Cardiac muscle cell (in vitro differentiated cells and primary cell): ENCODE data around the gene TRPV5. TPM values are rescaled to one million over a fixed set of nuclear protein-coding genes. Genes with fewer than 3 reads are reported as not detected.

Experiments
- DNase-seq, 2 donors: peaks; one replicate each; pipeline versions ENCODE4 v3.0.0 to v3.0.0-alpha.2; 2010 to 2017; ENCODE audit warnings: low read depth in 1 of 2, low spot score in 1 of 2
- H3K27ac ChIP-seq: fragments of 200-600 bp; sonication (generic); 2 replicates; pipeline ENCODE4 v1.5.1; 2016
- H3K27me3 ChIP-seq: fragments of 200-600 bp; sonication (generic); 2 replicates; pipeline ENCODE4 v1.6.0; 2016; ENCODE audit warnings: control low read depth
- H3K36me3 ChIP-seq: fragments of 200-600 bp; sonication (generic); 2 replicates; pipeline ENCODE4 v1.5.1; 2016; ENCODE audit warnings: control low read depth
- H3K4me1 ChIP-seq: fragments of 200-600 bp; sonication (generic); 2 replicates; pipeline ENCODE4 v1.8.1; 2017; ENCODE audit warnings: low read depth, mild to moderate bottlenecking, mixed run types
- H3K4me3 ChIP-seq: fragments of 200-600 bp; sonication (generic); 2 replicates; pipeline ENCODE4 v1.5.1; 2016; ENCODE audit warnings: mild to moderate bottlenecking
- H3K9me3 ChIP-seq: fragments of 200-600 bp; sonication (generic); 2 replicates; pipeline ENCODE4 v1.5.1; 2017; ENCODE audit warnings: low read depth, mild to moderate bottlenecking, control low read depth
- polyA plus RNA-seq: library from polyadenylated mRNA; unstranded; fragments of >200 nt; fragmentation: Nextera tagmentation; extraction: Ambion mirVana; gene quantifications from 2 replicates; pipeline ENCODE4 v1.2.1, GENCODE V29; 2016
- total RNA-seq: library from RNA; depleted of rRNA; stranded (reverse); fragments of >200 nt; gene quantifications from 2 replicates; pipeline ENCODE4 v1.2.3, GENCODE V29; 2016
- TF ChIP-seq, protein P1 (sequence below): IDR thresholded peaks from 2 replicates; pipeline ENCODE4 v1.5.1; 2012; ENCODE audit warnings: low read depth, mild to moderate bottlenecking, low read length

Gene TRPV5
- total and polyA plus RNA-seq, 2 experiments from 2014 or later: not detected

DNA sequence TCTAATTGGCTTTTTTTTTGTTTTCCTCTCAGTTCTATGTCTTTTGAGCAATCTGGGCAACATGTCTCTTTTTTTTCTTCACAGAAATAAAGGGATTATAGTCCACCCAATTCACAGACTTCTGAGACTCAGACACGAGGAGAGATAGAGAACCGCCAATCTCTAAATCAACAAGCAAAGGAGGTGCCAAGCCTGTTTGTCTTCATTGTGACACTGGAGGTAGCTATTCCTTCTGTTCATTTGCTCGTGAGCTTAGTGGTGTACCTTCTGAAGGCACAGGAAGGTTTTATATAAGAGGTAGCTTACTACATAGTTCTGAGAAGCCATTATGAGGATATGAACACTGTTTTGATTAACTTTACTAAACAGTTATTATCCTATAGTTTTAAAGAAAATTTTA, 72.6 kb downstream of the TRPV5 start:
- Histone ChIP-seq H3K36me3 (no peaks in the 10 kb centered on the region), H3K9me3 (no peaks in the 10 kb centered on the region), H3K4me1 (peaks cover 19% of the 10 kb centered on the region), H3K4me3 (no peak overlapping the region), H3K27ac (no peak overlapping the region), H3K27me3 (no peaks in the 10 kb centered on the region)
- DNase-seq: no peak
- TF ChIP-seq, protein P1, sequence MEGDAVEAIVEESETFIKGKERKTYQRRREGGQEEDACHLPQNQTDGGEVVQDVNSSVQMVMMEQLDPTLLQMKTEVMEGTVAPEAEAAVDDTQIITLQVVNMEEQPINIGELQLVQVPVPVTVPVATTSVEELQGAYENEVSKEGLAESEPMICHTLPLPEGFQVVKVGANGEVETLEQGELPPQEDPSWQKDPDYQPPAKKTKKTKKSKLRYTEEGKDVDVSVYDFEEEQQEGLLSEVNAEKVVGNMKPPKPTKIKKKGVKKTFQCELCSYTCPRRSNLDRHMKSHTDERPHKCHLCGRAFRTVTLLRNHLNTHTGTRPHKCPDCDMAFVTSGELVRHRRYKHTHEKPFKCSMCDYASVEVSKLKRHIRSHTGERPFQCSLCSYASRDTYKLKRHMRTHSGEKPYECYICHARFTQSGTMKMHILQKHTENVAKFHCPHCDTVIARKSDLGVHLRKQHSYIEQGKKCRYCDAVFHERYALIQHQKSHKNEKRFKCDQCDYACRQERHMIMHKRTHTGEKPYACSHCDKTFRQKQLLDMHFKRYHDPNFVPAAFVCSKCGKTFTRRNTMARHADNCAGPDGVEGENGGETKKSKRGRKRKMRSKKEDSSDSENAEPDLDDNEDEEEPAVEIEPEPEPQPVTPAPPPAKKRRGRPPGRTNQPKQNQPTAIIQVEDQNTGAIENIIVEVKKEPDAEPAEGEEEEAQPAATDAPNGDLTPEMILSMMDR: no peak

- Histone ChIP-seq H3K9me3 (no peaks in the 10 kb centered on the region), H3K27ac (no peak overlapping the region), H3K4me3 (no peak overlapping the region), H3K4me1 (peaks cover 19% of the 10 kb centered on the region), H3K27me3 (no peaks in the 10 kb centered on the region), H3K36me3 (no peaks in the 10 kb centered on the region)
- TF ChIP-seq, protein P1: no peak
- peak in 1 of 2 donors; percentile 83 for DNase-seq
These were observed 73.7 kb downstream of the TRPV5 start for GRCh38 chr7:142859829-142860228.

- TF ChIP-seq, protein P1: no peak
- H3K9me3 ChIP-seq: no peaks in the 10 kb centered on the region
- H3K27me3 ChIP-seq: no peaks in the 10 kb centered on the region
- H3K27ac ChIP-seq: no peak overlapping the region
- peaks cover 19% of the 10 kb centered on the region for H3K4me1 ChIP-seq
- H3K36me3 ChIP-seq: no peaks in the 10 kb centered on the region
- no peak overlapping the region for H3K4me3 ChIP-seq
- no peak for DNase-seq
These were observed 74.1 kb downstream of the TRPV5 start for GRCh38 chr7:142859411-142859810.

Other genes starting within 250 kb of the TRPV5 start
- gene PRSS1, start 184.3 kb downstream of the TRPV5 start, total RNA-seq: not detected in 2 replicates
- not detected in 2 replicates for gene PRSS1, start 184.3 kb downstream of the TRPV5 start, polyA plus RNA-seq
- gene PRSS2, start 162.8 kb downstream of the TRPV5 start, total RNA-seq: not detected in 2 replicates
- not detected in 2 replicates for gene PRSS2, start 162.8 kb downstream of the TRPV5 start, polyA plus RNA-seq
- 11.2 and 27.7 TPM in 2 replicates for gene EPHB6, start 78.7 kb downstream of the TRPV5 start, total RNA-seq
- gene EPHB6, start 78.7 kb downstream of the TRPV5 start, polyA plus RNA-seq: 15.7 and 25.4 TPM in 2 replicates
- 0.11 and 1.9 TPM in 2 replicates for gene TRPV6, start 48.0 kb downstream of the TRPV5 start, total RNA-seq
- not detected in 2 replicates for gene TRPV6, start 48.0 kb downstream of the TRPV5 start, polyA plus RNA-seq
- not detected in 2 replicates for gene LLCFC1, start 5.7 kb upstream of the TRPV5 start, total RNA-seq
- gene LLCFC1, start 5.7 kb upstream of the TRPV5 start, polyA plus RNA-seq: 0.47 TPM in 1 of 2 replicates, not detected in the other
- 6.3 and 9.3 TPM in 2 replicates for gene KEL, start 28.6 kb upstream of the TRPV5 start, total RNA-seq
- gene KEL, start 28.6 kb upstream of the TRPV5 start, polyA plus RNA-seq: 12.6 and 15.5 TPM in 2 replicates
- 0.60 TPM in 1 of 2 replicates, not detected in the other for gene OR9A2, start 93.4 kb upstream of the TRPV5 start, total RNA-seq
- gene OR9A2, start 93.4 kb upstream of the TRPV5 start, polyA plus RNA-seq: not detected in 2 replicates
- not detected in 2 replicates for gene OR6V1, start 118.6 kb upstream of the TRPV5 start, total RNA-seq
- not detected in 2 replicates for gene OR6V1, start 118.6 kb upstream of the TRPV5 start, polyA plus RNA-seq
- gene PIP, start 198.3 kb upstream of the TRPV5 start, total RNA-seq: not detected in 2 replicates
- not detected in 2 replicates for gene PIP, start 198.3 kb upstream of the TRPV5 start, polyA plus RNA-seq
- not detected in 2 replicates for gene TAS2R39, start 249.7 kb upstream of the TRPV5 start, total RNA-seq
- gene TAS2R39, start 249.7 kb upstream of the TRPV5 start, polyA plus RNA-seq: 0.75 TPM in 1 of 2 replicates, not detected in the other